ENCODE data around the gene PDLIM1.

DNA sequence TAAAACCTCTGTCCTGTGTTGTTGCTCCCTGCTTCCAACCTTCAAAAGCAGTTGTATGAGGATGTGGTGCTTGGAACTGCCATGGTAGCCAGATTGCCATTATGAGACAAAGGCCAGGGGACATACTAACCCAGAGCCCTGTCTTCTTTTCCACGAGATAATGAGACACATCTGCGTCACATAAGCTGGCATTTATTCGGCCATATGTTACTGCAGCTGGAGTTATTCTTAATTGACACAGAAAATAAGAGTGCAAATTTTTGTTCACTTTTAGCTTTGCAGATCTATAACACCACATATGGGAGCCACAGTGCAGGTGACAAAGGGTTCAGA is 15.5 kb upstream of the PDLIM1 start:
- TF ChIP-seq, protein P1, sequence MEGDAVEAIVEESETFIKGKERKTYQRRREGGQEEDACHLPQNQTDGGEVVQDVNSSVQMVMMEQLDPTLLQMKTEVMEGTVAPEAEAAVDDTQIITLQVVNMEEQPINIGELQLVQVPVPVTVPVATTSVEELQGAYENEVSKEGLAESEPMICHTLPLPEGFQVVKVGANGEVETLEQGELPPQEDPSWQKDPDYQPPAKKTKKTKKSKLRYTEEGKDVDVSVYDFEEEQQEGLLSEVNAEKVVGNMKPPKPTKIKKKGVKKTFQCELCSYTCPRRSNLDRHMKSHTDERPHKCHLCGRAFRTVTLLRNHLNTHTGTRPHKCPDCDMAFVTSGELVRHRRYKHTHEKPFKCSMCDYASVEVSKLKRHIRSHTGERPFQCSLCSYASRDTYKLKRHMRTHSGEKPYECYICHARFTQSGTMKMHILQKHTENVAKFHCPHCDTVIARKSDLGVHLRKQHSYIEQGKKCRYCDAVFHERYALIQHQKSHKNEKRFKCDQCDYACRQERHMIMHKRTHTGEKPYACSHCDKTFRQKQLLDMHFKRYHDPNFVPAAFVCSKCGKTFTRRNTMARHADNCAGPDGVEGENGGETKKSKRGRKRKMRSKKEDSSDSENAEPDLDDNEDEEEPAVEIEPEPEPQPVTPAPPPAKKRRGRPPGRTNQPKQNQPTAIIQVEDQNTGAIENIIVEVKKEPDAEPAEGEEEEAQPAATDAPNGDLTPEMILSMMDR (IDR thresholded peaks at IDR 0.05; ENCODE audit: insufficient read depth, low read length): no peak
- TF ChIP-seq POLR2AphosphoS5 (IDR thresholded peaks at IDR 0.05; ENCODE audit: low read depth) (no peak), GABPA (IDR thresholded peaks at IDR 0.05; ENCODE audit: low read depth) (no peak), SPI1 (IDR thresholded peaks at IDR 0.05; ENCODE audit: borderline replicate concordance, low read depth) (no peak)
- TF ChIP-seq, protein P2, sequence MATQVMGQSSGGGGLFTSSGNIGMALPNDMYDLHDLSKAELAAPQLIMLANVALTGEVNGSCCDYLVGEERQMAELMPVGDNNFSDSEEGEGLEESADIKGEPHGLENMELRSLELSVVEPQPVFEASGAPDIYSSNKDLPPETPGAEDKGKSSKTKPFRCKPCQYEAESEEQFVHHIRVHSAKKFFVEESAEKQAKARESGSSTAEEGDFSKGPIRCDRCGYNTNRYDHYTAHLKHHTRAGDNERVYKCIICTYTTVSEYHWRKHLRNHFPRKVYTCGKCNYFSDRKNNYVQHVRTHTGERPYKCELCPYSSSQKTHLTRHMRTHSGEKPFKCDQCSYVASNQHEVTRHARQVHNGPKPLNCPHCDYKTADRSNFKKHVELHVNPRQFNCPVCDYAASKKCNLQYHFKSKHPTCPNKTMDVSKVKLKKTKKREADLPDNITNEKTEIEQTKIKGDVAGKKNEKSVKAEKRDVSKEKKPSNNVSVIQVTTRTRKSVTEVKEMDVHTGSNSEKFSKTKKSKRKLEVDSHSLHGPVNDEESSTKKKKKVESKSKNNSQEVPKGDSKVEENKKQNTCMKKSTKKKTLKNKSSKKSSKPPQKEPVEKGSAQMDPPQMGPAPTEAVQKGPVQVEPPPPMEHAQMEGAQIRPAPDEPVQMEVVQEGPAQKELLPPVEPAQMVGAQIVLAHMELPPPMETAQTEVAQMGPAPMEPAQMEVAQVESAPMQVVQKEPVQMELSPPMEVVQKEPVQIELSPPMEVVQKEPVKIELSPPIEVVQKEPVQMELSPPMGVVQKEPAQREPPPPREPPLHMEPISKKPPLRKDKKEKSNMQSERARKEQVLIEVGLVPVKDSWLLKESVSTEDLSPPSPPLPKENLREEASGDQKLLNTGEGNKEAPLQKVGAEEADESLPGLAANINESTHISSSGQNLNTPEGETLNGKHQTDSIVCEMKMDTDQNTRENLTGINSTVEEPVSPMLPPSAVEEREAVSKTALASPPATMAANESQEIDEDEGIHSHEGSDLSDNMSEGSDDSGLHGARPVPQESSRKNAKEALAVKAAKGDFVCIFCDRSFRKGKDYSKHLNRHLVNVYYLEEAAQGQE (IDR thresholded peaks at IDR 0.05; ENCODE audit: insufficient replicate concordance, low read depth): no peak

Data from HL-60 (cell line).